B cell (primary cell): Measurements from ENCODE around the gene GPR162. TPM values are rescaled to one million over a fixed set of nuclear protein-coding genes. Genes with fewer than 3 reads are reported as not detected.

Experiments
- ATAC-seq: fragments of 200-7000 bp; cut with Tn5 transposase; one replicate; pipeline ENCODE4 v1.10.0; 2021; ENCODE audit warnings: low read depth, mild to moderate bottlenecking, moderate number of reproducible peaks, moderate library complexity
- CTCF ChIA-PET: fragments of 350-600 bp; sonication (Branson Sonifier 250); formaldehyde crosslinking; loops from one replicate; lab custom pipeline; 2021; ENCODE audit warnings: antibody characterized with exemption, inconsistent platforms; lab: Charles Lee
- POLR2A ChIA-PET: fragments of 350-600 bp; sonication (Branson Sonifier 250); formaldehyde crosslinking; loops from one replicate; lab custom pipeline; 2021; ENCODE audit warnings: antibody characterized with exemption; lab: Charles Lee
- DNase-seq: peaks from one replicate; pipeline ENCODE4 v3.0.0; 2013
- H2AFZ ChIP-seq: 2 replicates; pipeline ENCODE4 v1.6.1; 2012; ENCODE audit warnings: mild to moderate bottlenecking, low read depth, low read length; ENCODE audit not compliant: insufficient read depth, poor library complexity, severe bottlenecking
- H3K27ac ChIP-seq, 2 donors: 1 replicate in 1 of 2; 2 replicates in 1 of 2; pipeline ENCODE4 v1.5.1; 2012 to 2013; ENCODE audit warnings: low read length in 2 of 2, mild to moderate bottlenecking in 2 of 2, moderate library complexity in 1 of 2
- H3K27me3 ChIP-seq, 4 experiments: fragments of 200-600 bp in 1 of 4; sonication (generic) in 1 of 4; replicated peaks in 1 of 4; 1 replicate in 2 of 4; 2 replicates in 2 of 4; pipeline versions ENCODE4 v1.6.1 to v1.7.0; 2013 to 2016; ENCODE audit warnings: low read length in 3 of 4, mild to moderate bottlenecking in 2 of 4, mixed read lengths in 1 of 4, moderate library complexity in 1 of 4; ENCODE audit not compliant: insufficient read depth in 4 of 4, control insufficient read depth in 3 of 4; ENCODE audit errors: control extremely low read depth in 1 of 4
- H3K36me3 ChIP-seq, 2 experiments: replicated peaks in 1 of 2; 1 replicate in 1 of 2; 2 replicates in 1 of 2; pipeline versions ENCODE4 v1.6.1 to v1.7.1; 2013; ENCODE audit warnings: low read length in 1 of 2; ENCODE audit not compliant: insufficient read depth in 2 of 2, control insufficient read depth in 1 of 2; ENCODE audit errors: control extremely low read depth in 1 of 2, extremely low read depth in 1 of 2
- H3K4me1 ChIP-seq, 2 donors: fragments of 200-600 bp in 1 of 2; sonication (generic) in 1 of 2; 1 replicate in 1 of 2; 2 replicates in 1 of 2; pipeline versions ENCODE4 v1.5.1 to v1.6.1; 2013 to 2017; ENCODE audit warnings: low read length in 2 of 2; ENCODE audit not compliant: control insufficient read depth in 2 of 2, insufficient read depth in 2 of 2
- H3K4me2 ChIP-seq: replicated peaks from 2 replicates; pipeline ENCODE3; 2012; ENCODE audit warnings: mild to moderate bottlenecking, low read depth, low read length; ENCODE audit not compliant: poor library complexity, severe bottlenecking
- H3K4me3 ChIP-seq, 5 experiments: fragments of 200-600 bp in 1 of 5; sonication (generic) in 1 of 5; 1 replicate in 3 of 5; 2 replicates in 2 of 5; pipeline versions ENCODE4 v1.5.1 to v1.7.0; 2011 to 2016; ENCODE audit warnings: low read length in 4 of 5, mild to moderate bottlenecking in 4 of 5, low read depth in 2 of 5, control low read depth in 1 of 5, moderate library complexity in 1 of 5; ENCODE audit not compliant: insufficient read depth in 1 of 5; ENCODE audit errors: control extremely low read depth in 1 of 5, extremely low read depth in 1 of 5
- H3K79me2 ChIP-seq: fragments of 200-600 bp; sonication (generic); one replicate; pipeline ENCODE4 v1.6.0; 2016; ENCODE audit warnings: low read length; ENCODE audit not compliant: control insufficient read depth, insufficient read depth
- H3K9ac ChIP-seq: fragments of 200-600 bp; sonication (generic); 2 replicates; pipeline ENCODE4 v1.6.1; 2017; ENCODE audit warnings: mild to moderate bottlenecking, low read length, moderate library complexity
- H3K9me3 ChIP-seq, 3 donors: one replicate each; pipeline versions ENCODE4 v1.6.1 to v1.7.1; 2013; ENCODE audit warnings: low read length in 2 of 3; ENCODE audit not compliant: control insufficient read depth in 2 of 3, insufficient read depth in 1 of 3; ENCODE audit errors: control extremely low read depth in 1 of 3
- H4K20me1 ChIP-seq: 2 replicates; pipeline ENCODE4 v1.6.0; 2012; ENCODE audit warnings: mild to moderate bottlenecking, low read length; ENCODE audit not compliant: insufficient read depth, control insufficient read depth, poor library complexity, severe bottlenecking
- H3K27ac Mint-ChIP-seq: one replicate; pipeline ENCODE4 v1.8.0; 2021; ENCODE audit warnings: mixed read lengths
- H3K27me3 Mint-ChIP-seq: one replicate; pipeline ENCODE4 v1.8.0; 2021; ENCODE audit warnings: mixed read lengths
- H3K4me1 Mint-ChIP-seq: one replicate; pipeline ENCODE4 v1.8.0; 2021; ENCODE audit warnings: mixed read lengths
- H3K4me3 Mint-ChIP-seq: one replicate; pipeline ENCODE4 v1.8.0; 2021; ENCODE audit warnings: mixed read lengths
- H3K9me3 Mint-ChIP-seq: one replicate; pipeline ENCODE4 v1.8.0; 2022; ENCODE audit warnings: mixed read lengths; ENCODE audit not compliant: insufficient read depth
- EZH2 ChIP-seq: IDR thresholded peaks from 2 replicates; pipeline ENCODE4 v1.6.1; 2012; ENCODE audit warnings: borderline replicate concordance, low read depth, mild to moderate bottlenecking, moderate library complexity, low read length; ENCODE audit not compliant: insufficient read depth, poor library complexity, severe bottlenecking
- WGBS: methylation state at CpG from one replicate; pipeline ENCODE4 v1.1.5; 2013; ENCODE audit warnings: missing lambda C conversion rate; ENCODE audit not compliant: insufficient coverage; 5-methylcytosine and 5-hydroxymethylcytosine counted together
- intact Hi-C: fragments of 100-400 bp; cut with micrococcal nuclease; formaldehyde crosslinking; loops from one replicate; pipeline ENCODE4 v1.10.0; 2022
- polyA plus RNA-seq: library from polyadenylated mRNA; depleted of rRNA; stranded (reverse); fragments of >200 nt; gene quantifications from 2 replicates; pipeline ENCODE4 v1.2.3, GENCODE V29; 2012
- total RNA-seq, 2 donors: library from RNA; stranded (reverse); fragments of 120-200 nt in 1 of 2; gene quantifications; 1 replicate in 1 of 2; 2 replicates in 1 of 2; pipeline versions ENCODE4 v1.2.3 to v1.2.4, GENCODE V29; 2013 to 2022
- TF ChIP-seq, protein P1 (sequence below): fragments of 200-600 bp; IDR thresholded peaks from one replicate; pipeline ENCODE4 v1.8.0; 2022; ENCODE audit warnings: antibody characterized with exemption, mild to moderate bottlenecking

The GPR162 gene
- total and polyA plus RNA-seq, 2 donors (not counting 1 experiment from before 2014, with no cell fraction given): 0.54 TPM; not detected in 1

GRCh38 chr12:6843118-6843902 is 21.7 kb downstream of the GPR162 start:
- Histone ChIP-seq H3K79me2 (no peaks in the 10 kb centered on the region), H3K4me3 (no peak overlapping the region), H3K27ac (no peak overlapping the region), H3K4me1 (peaks cover 0 to 19% of the 10 kb centered on the region in 2 donors), H4K20me1 (no peaks in the 10 kb centered on the region), H3K4me2 (no peak overlapping the region), H3K36me3 (no peaks in the 10 kb centered on the region), H3K9ac (no peak overlapping the region), H3K9me3 (no peaks in the 10 kb centered on the region), H2AFZ (no peak overlapping the region), H3K27me3 (peaks cover 0 to 2% (median 0%) of the 10 kb centered on the region in 4 experiments)
- ATAC-seq (no peak), DNase-seq (no peak)
- TF ChIP-seq, protein P1, sequence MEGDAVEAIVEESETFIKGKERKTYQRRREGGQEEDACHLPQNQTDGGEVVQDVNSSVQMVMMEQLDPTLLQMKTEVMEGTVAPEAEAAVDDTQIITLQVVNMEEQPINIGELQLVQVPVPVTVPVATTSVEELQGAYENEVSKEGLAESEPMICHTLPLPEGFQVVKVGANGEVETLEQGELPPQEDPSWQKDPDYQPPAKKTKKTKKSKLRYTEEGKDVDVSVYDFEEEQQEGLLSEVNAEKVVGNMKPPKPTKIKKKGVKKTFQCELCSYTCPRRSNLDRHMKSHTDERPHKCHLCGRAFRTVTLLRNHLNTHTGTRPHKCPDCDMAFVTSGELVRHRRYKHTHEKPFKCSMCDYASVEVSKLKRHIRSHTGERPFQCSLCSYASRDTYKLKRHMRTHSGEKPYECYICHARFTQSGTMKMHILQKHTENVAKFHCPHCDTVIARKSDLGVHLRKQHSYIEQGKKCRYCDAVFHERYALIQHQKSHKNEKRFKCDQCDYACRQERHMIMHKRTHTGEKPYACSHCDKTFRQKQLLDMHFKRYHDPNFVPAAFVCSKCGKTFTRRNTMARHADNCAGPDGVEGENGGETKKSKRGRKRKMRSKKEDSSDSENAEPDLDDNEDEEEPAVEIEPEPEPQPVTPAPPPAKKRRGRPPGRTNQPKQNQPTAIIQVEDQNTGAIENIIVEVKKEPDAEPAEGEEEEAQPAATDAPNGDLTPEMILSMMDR: no peak
- TF ChIP-seq EZH2: no peak
- POLR2A ChIA-PET: interaction anchor here (0.6 to 1.0 kb wide), 2 partner anchors 30 kb away, joined by 3 to 6 read pairs; partner anchors contain the start of gene SPSB2
- Mint-ChIP-seq H3K4me3 (no peak overlapping the region), H3K9me3 (no peaks in the 10 kb centered on the region), H3K27ac (no peak overlapping the region), H3K27me3 (no peaks in the 10 kb centered on the region), H3K4me1 (peaks cover 16% of the 10 kb centered on the region)
- WGBS: 89% methylated on average over 15 of the region's 16 CpGs
- CTCF ChIA-PET: interaction anchor here (1.1 to 1.9 kb wide), 3 partner anchors 8 to 10 kb away, joined by 3 to 5 read pairs (median 3); partner anchors contain the start of gene USP5
- intact Hi-C loops: no loop called here

DNA sequence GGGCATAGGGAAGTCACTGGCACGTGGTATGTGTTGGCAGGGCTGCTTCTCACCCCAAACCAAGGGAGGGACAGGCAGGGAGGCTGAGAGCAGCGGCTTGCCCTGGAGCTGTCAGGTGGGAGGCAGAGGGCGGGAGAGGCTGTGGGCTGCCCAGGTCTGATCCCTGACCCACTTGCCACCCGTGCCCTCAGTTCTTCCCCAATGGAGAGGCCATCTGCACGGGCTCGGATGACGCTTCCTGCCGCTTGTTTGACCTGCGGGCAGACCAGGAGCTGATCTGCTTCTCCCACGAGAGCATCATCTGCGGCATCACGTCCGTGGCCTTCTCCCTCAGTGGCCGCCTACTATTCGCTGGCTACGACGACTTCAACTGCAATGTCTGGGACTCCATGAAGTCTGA is 23.8 kb downstream of the GPR162 start:
- DNase-seq: no peak
- Histone ChIP-seq H3K4me1 (peaks cover 0 to 2% of the 10 kb centered on the region in 2 donors), H3K79me2 (no peaks in the 10 kb centered on the region), H3K4me3 (no peak overlapping the region), H3K9ac (no peak overlapping the region), H3K36me3 (no peaks in the 10 kb centered on the region), H4K20me1 (no peaks in the 10 kb centered on the region), H3K4me2 (no peak overlapping the region), H3K27ac (no peak overlapping the region), H2AFZ (no peak overlapping the region), H3K9me3 (no peaks in the 10 kb centered on the region), H3K27me3 (peaks cover 0 to 2% (median 0%) of the 10 kb centered on the region in 4 experiments)
- no peak overlapping the region for H3K4me3 Mint-ChIP-seq
- no peaks in the 10 kb centered on the region for H3K27me3 Mint-ChIP-seq
- H3K9me3 Mint-ChIP-seq: no peaks in the 10 kb centered on the region
- ChIA-PET CTCF (interaction anchor here (0.9 kb wide), 1 partner anchor 11 kb away, joined by 3 read pairs; no protein-coding TSS in a partner anchor), POLR2A (no interaction called here)
- no peak for ATAC-seq
- H3K4me1 Mint-ChIP-seq: peaks cover 8% of the 10 kb centered on the region
- TF ChIP-seq EZH2: no peak
- TF ChIP-seq, protein P1: no peak
- intact Hi-C loops: no loop called here
- no peak overlapping the region for H3K27ac Mint-ChIP-seq
- WGBS: 95% methylated on average over 17 of the region's 17 CpGs
